Body of pancreas (tissue), 4 donors: ENCODE data around the gene FSTL1.
"Not testable (repeated sequence)": the region's sequence is repeated elsewhere in the genome, so short reads cannot be mapped to it uniquely, and the experiment has no call there.

ENCODE experiments used
- CTCF ChIP-seq, 7 experiments: fragments of 450-650 bp in 4 of 7; fragments of 200-600 bp in 3 of 7; sonication (generic) in 3 of 7; IDR thresholded peaks; one replicate each; pipeline ENCODE4 v1.5.1; 2016 to 2019; ENCODE audit warnings: antibody characterized with exemption in 7 of 7
- POLR2A ChIP-seq, 3 donors: fragments of 450-650 bp; IDR thresholded peaks; one replicate each; pipeline ENCODE4 v1.6.1; 2016; ENCODE audit warnings: antibody characterized with exemption in 3 of 3, mild to moderate bottlenecking in 2 of 3

DNA sequence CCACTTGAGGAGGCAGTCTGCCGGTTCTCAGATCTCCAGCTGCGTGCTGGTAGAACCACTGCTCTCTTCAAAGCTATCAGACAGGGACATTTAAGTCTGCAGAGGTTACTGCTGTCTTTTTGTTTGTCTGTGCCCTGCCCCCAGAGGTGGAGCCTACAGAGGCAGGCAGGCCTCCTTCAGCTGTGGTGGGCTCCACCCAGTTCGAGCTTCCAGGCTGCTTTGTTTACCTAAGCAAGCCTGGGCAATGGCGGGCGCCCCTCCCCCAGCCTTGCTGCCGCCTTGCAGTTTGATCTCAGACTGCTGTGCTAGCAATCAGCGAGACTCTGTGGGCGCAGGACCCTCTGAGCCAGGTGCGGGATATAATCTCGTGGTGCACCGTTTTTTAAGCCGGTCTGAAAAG lies 72.8 kb downstream of the FSTL1 start:
- TF ChIP-seq CTCF, POLR2A (IDR thresholded peaks at IDR 0.05): not testable (repeated sequence)
